HG03342 (cell line): ENCODE data around the gene PLEKHA5.
"Not testable (repeated sequence)": the region's sequence is repeated elsewhere in the genome, so short reads cannot be mapped to it uniquely, and the experiment has no call there.

ENCODE experiments used
- ATAC-seq: cut with Tn5 transposase; IDR thresholded peaks from one replicate; pipeline ENCODE4 v1.9.1; 2021; ENCODE audit warnings: mild to moderate bottlenecking, moderate library complexity; ENCODE audit not compliant: unreplicated experiment

The PLEKHA5 gene

GRCh38 chr12:19165451-19165850 lies 35.9 kb downstream of the PLEKHA5 start:
- ATAC-seq = no peak

DNA sequence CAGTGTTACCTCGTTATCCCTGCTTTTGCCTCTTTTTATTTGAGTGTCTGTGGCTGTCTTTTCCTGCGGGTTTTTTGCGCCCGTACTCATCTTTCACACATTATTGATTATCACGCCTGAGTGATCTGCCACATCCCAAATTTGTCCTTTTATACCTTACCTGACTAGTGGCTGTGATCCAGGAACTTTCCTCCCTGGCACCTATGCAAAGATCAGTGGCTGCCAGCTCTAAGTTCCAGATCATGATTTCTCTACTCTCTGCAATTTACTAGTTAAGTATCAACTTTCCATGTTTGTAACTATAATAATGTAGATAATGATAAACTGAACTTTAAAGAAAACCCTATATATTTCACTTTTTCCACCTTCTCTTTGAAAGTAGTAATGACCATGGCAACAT lies 36.9 kb downstream of the PLEKHA5 start:
- ATAC-seq = no peak

DNA sequence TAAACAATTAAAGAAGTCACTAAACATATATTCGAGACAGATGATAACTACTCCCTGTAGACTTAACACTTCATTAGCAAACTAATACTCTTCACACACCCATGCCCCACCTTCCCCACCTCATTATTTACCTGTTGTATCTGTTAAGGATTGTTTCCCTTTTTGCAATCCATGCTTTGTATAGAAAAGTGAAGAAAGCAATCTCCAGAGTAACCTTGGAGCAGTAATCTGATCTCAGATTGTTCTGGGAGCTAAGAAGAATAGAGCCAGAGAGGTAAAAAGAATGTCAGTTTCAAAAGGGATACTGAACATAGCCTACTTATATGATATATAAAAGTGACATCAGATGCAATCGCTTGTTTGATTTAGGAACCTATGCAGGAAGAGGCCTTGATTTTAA lies 37.4 kb downstream of the PLEKHA5 start:
- no peak for ATAC-seq

GRCh38 chr12:19167708-19168107 lies 38.2 kb downstream of the PLEKHA5 start:
- ATAC-seq = no peak

DNA sequence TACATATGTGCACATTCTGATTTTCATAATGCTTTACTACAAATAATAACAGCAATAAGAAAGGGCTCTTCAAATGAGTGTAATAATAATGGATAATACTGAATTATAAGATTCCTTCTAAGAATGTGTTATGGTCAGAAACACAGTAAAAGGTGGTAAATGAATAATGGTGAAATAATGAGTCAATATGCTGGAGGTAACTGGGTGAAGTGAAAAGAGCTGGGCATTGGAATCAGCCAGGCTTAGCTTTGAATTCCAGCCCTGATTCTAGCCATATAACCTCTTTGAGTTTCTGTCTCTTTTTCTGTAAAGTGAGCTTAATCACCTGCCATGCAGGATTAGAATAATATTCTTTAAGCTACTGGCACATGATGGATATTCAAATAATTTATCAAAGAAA lies 39.1 kb downstream of the PLEKHA5 start:
- no peak for ATAC-seq

- no peak for ATAC-seq
These were observed 39.7 kb downstream of the PLEKHA5 start for GRCh38 chr12:19169222-19169621.

- not testable (repeated sequence) for ATAC-seq
These were observed 40.8 kb downstream of the PLEKHA5 start for GRCh38 chr12:19170286-19170685.

- no peak for ATAC-seq
These were observed 42.2 kb downstream of the PLEKHA5 start for GRCh38 chr12:19171731-19172130.

DNA sequence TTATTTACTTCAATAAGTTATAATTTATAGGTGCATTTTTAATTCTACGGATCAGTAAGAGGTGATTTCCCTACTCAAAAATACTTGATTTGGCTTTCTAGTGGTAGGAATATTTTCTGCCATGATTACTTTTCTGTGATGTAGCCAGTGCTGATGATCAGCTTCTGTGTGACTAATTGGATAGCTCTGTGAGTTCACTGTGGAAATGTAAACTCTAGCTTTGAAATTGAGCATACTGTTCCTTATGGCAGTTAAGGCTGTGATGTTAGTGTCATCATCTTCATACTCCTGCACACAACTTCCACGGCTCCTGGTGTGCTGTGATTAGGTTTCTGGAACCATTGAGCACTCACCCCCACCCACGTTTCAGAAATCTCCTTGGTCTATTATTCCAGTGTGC lies 48.2 kb downstream of the PLEKHA5 start:
- ATAC-seq = no peak

GRCh38 chr12:19179986-19180385 lies 50.5 kb downstream of the PLEKHA5 start:
- ATAC-seq = no peak

DNA sequence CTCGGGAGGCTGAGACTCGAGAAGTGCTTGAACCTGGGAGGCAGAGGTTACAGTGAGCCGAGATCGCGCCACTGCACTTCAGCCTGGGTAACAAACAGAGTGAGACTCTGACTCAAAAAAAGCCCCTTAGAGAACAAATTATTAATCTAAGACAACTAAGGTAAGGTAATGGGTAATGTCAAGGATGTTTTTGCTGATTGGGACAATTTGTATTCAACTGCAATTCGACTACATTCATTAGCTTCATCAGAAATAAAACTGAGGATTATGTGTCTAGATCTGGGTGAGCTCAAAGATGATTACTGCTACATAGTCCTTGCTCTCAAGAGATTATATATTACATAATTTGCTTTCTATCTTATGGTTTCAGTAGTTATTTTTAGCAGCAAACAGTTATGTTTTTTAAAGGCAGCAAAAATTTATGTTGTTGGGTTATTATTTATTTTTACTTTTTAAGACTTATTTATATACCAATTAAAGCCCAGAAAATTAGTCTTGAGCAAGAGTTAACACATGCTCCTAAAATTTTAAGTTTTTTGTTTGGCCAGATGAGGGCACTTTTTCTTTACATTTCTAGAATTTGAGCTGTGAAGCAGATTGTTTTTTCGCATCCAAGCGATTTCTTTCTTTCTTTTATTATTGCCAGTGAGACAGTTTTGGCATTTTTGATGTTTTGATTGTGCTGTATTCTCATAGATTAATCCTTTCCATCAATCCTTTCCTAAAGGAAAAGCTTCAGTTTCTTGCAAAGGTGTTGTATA lies 52.3 kb downstream of the PLEKHA5 start:
- ATAC-seq = no peak

DNA sequence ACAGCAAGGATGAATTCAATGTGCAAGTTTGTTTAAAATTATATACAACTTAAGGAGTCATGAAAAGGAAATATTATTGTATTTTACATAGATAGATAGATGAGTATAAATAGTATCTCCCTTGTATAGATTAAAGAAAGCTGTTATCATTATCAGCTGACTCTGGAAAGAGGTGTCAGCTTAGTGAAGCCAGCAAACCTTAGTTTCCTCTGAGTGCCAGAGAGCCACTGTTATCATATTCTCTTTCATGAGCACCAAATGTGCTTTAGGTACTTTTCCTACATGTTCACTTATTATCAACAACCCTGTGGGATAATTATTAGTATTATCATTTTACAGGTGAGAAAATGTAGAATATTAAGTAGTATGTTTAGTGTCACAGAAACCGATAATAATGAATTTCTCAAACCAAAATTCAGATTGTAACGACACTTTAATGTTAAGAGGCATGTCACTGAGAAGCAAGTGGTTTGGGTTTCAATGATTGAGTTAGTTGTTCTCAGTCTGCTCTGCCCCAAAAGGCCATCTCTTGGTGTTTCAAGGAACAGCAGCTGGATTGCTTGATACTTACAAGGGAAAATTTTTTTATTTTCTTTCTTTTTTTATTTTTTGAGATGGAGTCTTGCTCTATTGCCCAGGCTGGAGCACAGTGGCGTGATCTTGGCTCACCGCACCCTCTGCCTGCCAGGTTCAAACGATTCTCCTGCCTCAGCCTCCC lies 53.7 kb downstream of the PLEKHA5 start:
- no peak for ATAC-seq

- ATAC-seq = no peak
These were observed 55.9 kb downstream of the PLEKHA5 start for GRCh38 chr12:19185262-19185929.

- peak; percentile 40 for ATAC-seq
These were observed 57.5 kb downstream of the PLEKHA5 start for GRCh38 chr12:19186722-19187661.

- no peak for ATAC-seq
These were observed 60.0 kb downstream of the PLEKHA5 start for GRCh38 chr12:19189522-19189921.

DNA sequence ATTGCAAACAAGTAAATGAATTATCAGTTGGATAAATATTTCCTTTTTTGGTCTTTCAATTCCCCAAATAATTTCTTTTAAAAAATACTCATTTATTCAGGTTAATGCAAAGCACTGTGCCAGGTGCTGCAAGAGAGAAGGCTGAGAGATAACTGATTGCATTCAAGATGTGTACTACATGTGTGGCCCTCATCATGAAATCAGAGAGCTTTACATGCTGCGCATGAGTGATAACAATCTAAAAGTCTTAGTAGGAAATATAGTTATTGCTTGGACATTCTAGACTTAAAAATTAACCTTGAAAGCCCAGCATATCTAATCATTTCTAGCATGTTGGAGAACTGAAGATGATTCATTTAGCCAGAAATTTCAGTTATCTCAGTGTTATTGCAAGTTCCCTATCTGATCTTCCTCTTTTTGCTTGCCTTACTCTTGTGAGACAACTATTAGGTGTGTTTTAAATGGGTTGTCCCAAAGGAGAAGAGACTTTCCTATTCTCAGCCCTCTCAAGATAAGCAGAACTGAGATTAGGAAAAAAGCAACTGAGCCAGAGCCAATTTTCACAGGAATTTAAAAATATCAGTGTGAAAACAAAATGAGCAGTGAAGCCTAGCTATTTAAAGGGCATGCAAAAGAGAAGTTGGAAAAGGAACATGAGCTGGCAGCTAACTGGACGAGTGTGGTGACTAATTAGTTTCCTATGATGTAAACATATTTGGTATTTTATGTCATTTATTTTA lies 60.9 kb downstream of the PLEKHA5 start:
- no peak for ATAC-seq

DNA sequence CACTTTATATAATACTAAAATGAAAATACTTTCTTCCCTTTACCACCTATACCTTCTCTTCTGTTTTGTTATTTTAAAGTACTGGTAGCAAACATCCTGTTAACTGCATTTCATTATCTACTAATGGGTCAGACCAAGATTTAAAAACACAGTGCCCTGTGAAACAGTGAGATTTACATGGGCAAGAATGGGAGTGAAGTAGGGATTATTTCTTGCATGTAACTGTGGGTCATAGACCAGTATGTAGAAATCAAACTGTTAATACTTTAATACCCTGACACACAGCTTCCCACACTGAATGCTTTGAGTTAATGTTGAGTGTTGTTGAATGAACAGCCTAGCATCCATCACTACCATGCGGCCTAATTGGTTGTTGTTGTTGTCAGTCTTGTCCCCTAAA lies 61.6 kb downstream of the PLEKHA5 start:
- ATAC-seq = no peak

- ATAC-seq = no peak
These were observed 62.0 kb downstream of the PLEKHA5 start for GRCh38 chr12:19191563-19191962.

GRCh38 chr12:19192710-19193109 lies 63.2 kb downstream of the PLEKHA5 start:
- ATAC-seq = no peak

DNA sequence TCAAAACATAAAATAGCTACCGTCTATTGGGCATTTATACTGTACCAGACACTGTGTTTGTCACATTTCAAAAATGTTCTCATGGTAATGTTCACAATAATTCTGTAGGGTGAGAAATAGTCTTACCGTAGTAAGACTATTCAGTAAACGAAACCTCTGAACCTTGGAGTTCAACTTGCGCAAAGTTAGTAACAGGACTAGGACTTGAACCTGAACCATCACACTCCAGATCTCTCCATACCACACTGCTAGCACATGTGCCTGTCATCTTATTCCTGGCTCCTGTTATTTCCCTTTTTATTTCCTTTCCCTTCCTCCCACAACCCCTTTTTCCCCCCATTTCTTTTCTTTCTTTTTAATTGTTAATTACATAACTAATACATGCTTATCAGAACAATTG lies 65.4 kb downstream of the PLEKHA5 start:
- no peak for ATAC-seq
